Measurements from ENCODE around the gene SOX11. TPM values are rescaled to one million over a fixed set of nuclear protein-coding genes. Genes with fewer than 3 reads are reported as not detected.
A peak's percentile ranks its signal among the peaks of the same experiment; 100 is the strongest.

SOX11 gene
- total RNA-seq, 1 experiment from 2014 or later: 24.8 TPM

DNA sequence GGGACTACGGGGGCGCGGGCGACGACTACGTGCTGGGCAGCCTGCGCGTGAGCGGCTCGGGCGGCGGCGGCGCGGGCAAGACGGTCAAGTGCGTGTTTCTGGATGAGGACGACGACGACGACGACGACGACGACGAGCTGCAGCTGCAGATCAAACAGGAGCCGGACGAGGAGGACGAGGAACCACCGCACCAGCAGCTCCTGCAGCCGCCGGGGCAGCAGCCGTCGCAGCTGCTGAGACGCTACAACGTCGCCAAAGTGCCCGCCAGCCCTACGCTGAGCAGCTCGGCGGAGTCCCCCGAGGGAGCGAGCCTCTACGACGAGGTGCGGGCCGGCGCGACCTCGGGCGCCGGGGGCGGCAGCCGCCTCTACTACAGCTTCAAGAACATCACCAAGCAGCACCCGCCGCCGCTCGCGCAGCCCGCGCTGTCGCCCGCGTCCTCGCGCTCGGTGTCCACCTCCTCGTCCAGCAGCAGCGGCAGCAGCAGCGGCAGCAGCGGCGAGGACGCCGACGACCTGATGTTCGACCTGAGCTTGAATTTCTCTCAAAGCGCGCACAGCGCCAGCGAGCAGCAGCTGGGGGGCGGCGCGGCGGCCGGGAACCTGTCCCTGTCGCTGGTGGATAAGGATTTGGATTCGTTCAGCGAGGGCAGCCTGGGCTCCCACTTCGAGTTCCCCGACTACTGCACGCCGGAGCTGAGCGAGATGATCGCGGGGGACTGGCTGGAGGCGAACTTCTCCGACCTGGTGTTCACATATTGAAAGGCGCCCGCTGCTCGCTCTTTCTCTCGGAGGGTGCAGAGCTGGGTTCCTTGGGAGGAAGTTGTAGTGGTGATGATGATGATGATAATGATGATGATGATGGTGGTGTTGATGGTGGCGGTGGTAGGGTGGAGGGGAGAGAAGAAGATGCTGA lies 1.4 kb downstream of the SOX11 start:
- peak overlapping the region; percentile 92 for H3K4me3 Mint-ChIP-seq
- ChIA-PET POLR2A (interaction anchor here (1.5 to 4.6 kb wide), 2 partner anchors 33 to 35 kb away, joined by 9 to 26 read pairs; no protein-coding TSS in a partner anchor), CTCF (interaction anchor here (1.4 to 3.6 kb wide), 2 partner anchors 32 to 222 kb away, joined by 4 to 9 read pairs; no protein-coding TSS in a partner anchor)
- ATAC-seq (no peak), DNase-seq (ENCODE audit: low spot score) (peak; percentile 22)
- peaks cover 20% of the 10 kb centered on the region for H3K36me3 Mint-ChIP-seq
- H3K27me3 Mint-ChIP-seq (ENCODE audit: low read depth): peaks cover 14% of the 10 kb centered on the region
- H3K9me3 Mint-ChIP-seq: peaks cover 3% of the 10 kb centered on the region
- H3K4me1 Mint-ChIP-seq: peaks cover 15% of the 10 kb centered on the region
- H3K27ac Mint-ChIP-seq: no peak overlapping the region
- TF ChIP-seq NFE2L1 (CRISPR knock-in tag; IDR thresholded peaks at IDR 0.05) (0 out of 2 replicates have a peak, but pooled peaks have one; percentile 22), TP53 (CRISPR knock-in tag; IDR thresholded peaks at IDR 0.05) (0 out of 2 replicates have a peak, but pooled peaks have one; percentile 7), ARID4B (CRISPR knock-in tag; IDR thresholded peaks at IDR 0.05; ENCODE audit: borderline replicate concordance) (no peak)
- TF ChIP-seq, protein P1, sequence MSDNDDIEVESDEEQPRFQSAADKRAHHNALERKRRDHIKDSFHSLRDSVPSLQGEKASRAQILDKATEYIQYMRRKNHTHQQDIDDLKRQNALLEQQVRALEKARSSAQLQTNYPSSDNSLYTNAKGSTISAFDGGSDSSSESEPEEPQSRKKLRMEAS (CRISPR knock-in tag; IDR thresholded peaks at IDR 0.05): 0 out of 2 replicates have a peak, but pooled peaks have one; percentile 14
- TF ChIP-seq, protein P2, sequence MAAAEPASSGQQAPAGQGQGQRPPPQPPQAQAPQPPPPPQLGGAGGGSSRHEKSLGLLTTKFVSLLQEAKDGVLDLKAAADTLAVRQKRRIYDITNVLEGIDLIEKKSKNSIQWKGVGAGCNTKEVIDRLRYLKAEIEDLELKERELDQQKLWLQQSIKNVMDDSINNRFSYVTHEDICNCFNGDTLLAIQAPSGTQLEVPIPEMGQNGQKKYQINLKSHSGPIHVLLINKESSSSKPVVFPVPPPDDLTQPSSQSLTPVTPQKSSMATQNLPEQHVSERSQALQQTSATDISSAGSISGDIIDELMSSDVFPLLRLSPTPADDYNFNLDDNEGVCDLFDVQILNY (CRISPR knock-in tag; IDR thresholded peaks at IDR 0.05): no peak

DNA sequence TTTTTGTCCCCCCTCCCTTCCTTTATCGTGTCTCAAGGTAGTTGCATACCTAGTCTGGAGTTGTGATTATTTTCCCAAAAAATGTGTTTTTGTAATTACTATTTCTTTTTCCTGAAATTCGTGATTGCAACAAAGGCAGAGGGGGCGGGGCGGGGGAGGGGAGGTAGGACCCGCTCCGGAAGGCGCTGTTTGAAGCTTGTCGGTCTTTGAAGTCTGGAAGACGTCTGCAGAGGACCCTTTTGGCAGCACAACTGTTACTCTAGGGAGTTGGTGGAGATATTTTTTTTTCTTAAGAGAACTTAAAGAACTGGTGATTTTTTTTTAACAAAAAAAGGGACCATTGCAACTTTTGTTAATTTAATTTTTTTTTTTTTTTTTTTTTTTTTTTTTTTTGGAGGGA lies 2.1 kb downstream of the SOX11 start:
- Mint-ChIP-seq H3K27ac (no peak overlapping the region), H3K9me3 (no peaks in the 10 kb centered on the region; the same call in none of the 2 replicates), H3K27me3 (ENCODE audit: low read depth) (peaks cover 14% of the 10 kb centered on the region), H3K36me3 (peaks cover 20% of the 10 kb centered on the region), H3K4me3 (peak overlapping the region; percentile 92), H3K4me1 (peaks cover 20% of the 10 kb centered on the region)
- ChIA-PET CTCF (interaction anchor here (0.6 to 3.6 kb wide), 3 partner anchors 31 to 342 kb away, joined by 3 to 9 read pairs (median 4); no protein-coding TSS in a partner anchor), POLR2A (interaction anchor here (1.5 to 4.6 kb wide), 2 partner anchors 32 to 35 kb away, joined by 9 to 26 read pairs; no protein-coding TSS in a partner anchor)
- DNase-seq (ENCODE audit: low spot score): no peak
- TF ChIP-seq, protein P3, sequence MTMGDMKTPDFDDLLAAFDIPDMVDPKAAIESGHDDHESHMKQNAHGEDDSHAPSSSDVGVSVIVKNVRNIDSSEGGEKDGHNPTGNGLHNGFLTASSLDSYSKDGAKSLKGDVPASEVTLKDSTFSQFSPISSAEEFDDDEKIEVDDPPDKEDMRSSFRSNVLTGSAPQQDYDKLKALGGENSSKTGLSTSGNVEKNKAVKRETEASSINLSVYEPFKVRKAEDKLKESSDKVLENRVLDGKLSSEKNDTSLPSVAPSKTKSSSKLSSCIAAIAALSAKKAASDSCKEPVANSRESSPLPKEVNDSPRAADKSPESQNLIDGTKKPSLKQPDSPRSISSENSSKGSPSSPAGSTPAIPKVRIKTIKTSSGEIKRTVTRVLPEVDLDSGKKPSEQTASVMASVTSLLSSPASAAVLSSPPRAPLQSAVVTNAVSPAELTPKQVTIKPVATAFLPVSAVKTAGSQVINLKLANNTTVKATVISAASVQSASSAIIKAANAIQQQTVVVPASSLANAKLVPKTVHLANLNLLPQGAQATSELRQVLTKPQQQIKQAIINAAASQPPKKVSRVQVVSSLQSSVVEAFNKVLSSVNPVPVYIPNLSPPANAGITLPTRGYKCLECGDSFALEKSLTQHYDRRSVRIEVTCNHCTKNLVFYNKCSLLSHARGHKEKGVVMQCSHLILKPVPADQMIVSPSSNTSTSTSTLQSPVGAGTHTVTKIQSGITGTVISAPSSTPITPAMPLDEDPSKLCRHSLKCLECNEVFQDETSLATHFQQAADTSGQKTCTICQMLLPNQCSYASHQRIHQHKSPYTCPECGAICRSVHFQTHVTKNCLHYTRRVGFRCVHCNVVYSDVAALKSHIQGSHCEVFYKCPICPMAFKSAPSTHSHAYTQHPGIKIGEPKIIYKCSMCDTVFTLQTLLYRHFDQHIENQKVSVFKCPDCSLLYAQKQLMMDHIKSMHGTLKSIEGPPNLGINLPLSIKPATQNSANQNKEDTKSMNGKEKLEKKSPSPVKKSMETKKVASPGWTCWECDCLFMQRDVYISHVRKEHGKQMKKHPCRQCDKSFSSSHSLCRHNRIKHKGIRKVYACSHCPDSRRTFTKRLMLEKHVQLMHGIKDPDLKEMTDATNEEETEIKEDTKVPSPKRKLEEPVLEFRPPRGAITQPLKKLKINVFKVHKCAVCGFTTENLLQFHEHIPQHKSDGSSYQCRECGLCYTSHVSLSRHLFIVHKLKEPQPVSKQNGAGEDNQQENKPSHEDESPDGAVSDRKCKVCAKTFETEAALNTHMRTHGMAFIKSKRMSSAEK (CRISPR knock-in tag; IDR thresholded peaks at IDR 0.05; ENCODE audit: borderline replicate concordance): no peak
- TF ChIP-seq HMGXB4 (CRISPR knock-in tag; IDR thresholded peaks at IDR 0.05) (no peak), PREB (CRISPR knock-in tag; IDR thresholded peaks at IDR 0.05; ENCODE audit: borderline replicate concordance) (no peak)
- TF ChIP-seq, protein P4, sequence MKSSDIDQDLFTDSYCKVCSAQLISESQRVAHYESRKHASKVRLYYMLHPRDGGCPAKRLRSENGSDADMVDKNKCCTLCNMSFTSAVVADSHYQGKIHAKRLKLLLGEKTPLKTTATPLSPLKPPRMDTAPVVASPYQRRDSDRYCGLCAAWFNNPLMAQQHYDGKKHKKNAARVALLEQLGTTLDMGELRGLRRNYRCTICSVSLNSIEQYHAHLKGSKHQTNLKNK (CRISPR knock-in tag; IDR thresholded peaks at IDR 0.05): no peak
- TF ChIP-seq, protein P5, sequence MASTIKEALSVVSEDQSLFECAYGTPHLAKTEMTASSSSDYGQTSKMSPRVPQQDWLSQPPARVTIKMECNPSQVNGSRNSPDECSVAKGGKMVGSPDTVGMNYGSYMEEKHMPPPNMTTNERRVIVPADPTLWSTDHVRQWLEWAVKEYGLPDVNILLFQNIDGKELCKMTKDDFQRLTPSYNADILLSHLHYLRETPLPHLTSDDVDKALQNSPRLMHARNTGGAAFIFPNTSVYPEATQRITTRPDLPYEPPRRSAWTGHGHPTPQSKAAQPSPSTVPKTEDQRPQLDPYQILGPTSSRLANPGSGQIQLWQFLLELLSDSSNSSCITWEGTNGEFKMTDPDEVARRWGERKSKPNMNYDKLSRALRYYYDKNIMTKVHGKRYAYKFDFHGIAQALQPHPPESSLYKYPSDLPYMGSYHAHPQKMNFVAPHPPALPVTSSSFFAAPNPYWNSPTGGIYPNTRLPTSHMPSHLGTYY (CRISPR knock-in tag; IDR thresholded peaks at IDR 0.05): no peak
- no peak for ATAC-seq

All from WTC11 (cell line).